HEK293 (cell line): ENCODE data around the gene PCGF1.

Experiments used
- BCL11A ChIP-seq: fragments of 450-650 bp; formaldehyde crosslinking; IDR thresholded peaks from 2 replicates; pipeline ENCODE4 v1.5.1; 2016; ENCODE audit warnings: low read depth, missing biosample characterization, missing genetic modification characterization
- GFI1B ChIP-seq: fragments of 450-650 bp; formaldehyde crosslinking; IDR thresholded peaks from 2 replicates; pipeline ENCODE4 v1.5.1; 2016; ENCODE audit warnings: missing biosample characterization, missing genetic modification characterization
- GLI4 ChIP-seq: fragments of 450-650 bp; formaldehyde crosslinking; IDR thresholded peaks from 2 replicates; pipeline ENCODE4 v1.5.1; 2016; ENCODE audit warnings: missing biosample characterization, missing genetic modification characterization
- MYNN ChIP-seq: fragments of 450-650 bp; formaldehyde crosslinking; IDR thresholded peaks from 2 replicates; pipeline ENCODE4 v1.5.1; 2016; ENCODE audit warnings: missing biosample characterization, missing genetic modification characterization, borderline replicate concordance
- REPIN1 ChIP-seq: fragments of 450-650 bp; formaldehyde crosslinking; IDR thresholded peaks from 2 replicates; pipeline ENCODE4 v1.5.1; 2017; ENCODE audit warnings: missing biosample characterization, missing genetic modification characterization, low read depth
- WT1 ChIP-seq: fragments of 450-650 bp; formaldehyde crosslinking; IDR thresholded peaks from 2 replicates; pipeline ENCODE4 v1.5.1; 2016; ENCODE audit warnings: missing biosample characterization, missing genetic modification characterization
- YY2 ChIP-seq: fragments of 450-650 bp; formaldehyde crosslinking; IDR thresholded peaks from 2 replicates; pipeline ENCODE4 v1.5.1; 2016; ENCODE audit warnings: missing biosample characterization, missing genetic modification characterization
- ZFP37 ChIP-seq: fragments of 450-650 bp; formaldehyde crosslinking; IDR thresholded peaks from 2 replicates; pipeline ENCODE4 v1.5.1; 2016; ENCODE audit warnings: missing biosample characterization, missing genetic modification characterization
- ZNF132 ChIP-seq: fragments of 450-650 bp; formaldehyde crosslinking; IDR thresholded peaks from 2 replicates; pipeline ENCODE4 v1.5.1; 2017; ENCODE audit warnings: missing biosample characterization, missing genetic modification characterization, borderline replicate concordance
- ZNF133 ChIP-seq: fragments of 450-650 bp; formaldehyde crosslinking; IDR thresholded peaks from 2 replicates; pipeline ENCODE4 v1.5.1; 2016; ENCODE audit warnings: missing biosample characterization, missing genetic modification characterization
- ZNF266 ChIP-seq: fragments of 450-650 bp; formaldehyde crosslinking; IDR thresholded peaks from 2 replicates; pipeline ENCODE4 v1.5.1; 2016; ENCODE audit warnings: missing biosample characterization, missing genetic modification characterization, low read depth
- ZNF544 ChIP-seq: fragments of 450-650 bp; formaldehyde crosslinking; IDR thresholded peaks from 2 replicates; pipeline ENCODE4 v1.5.0; 2017; ENCODE audit warnings: missing biosample characterization, missing genetic modification characterization
- ZNF707 ChIP-seq: fragments of 450-650 bp; formaldehyde crosslinking; IDR thresholded peaks from 2 replicates; pipeline ENCODE4 v1.5.1; 2016; ENCODE audit warnings: missing biosample characterization, missing genetic modification characterization
- ZSCAN16 ChIP-seq: fragments of 450-650 bp; formaldehyde crosslinking; IDR thresholded peaks from 2 replicates; pipeline ENCODE4 v1.5.1; 2016; ENCODE audit warnings: missing biosample characterization, missing genetic modification characterization
- ZXDB ChIP-seq: fragments of 450-650 bp; formaldehyde crosslinking; IDR thresholded peaks from 2 replicates; pipeline ENCODE4 v1.5.1; 2016; ENCODE audit warnings: missing biosample characterization, missing genetic modification characterization
- TF ChIP-seq, protein P1 (sequence below): fragments of 450-650 bp; formaldehyde crosslinking; IDR thresholded peaks from 2 replicates; pipeline ENCODE4 v1.5.1; 2016; ENCODE audit warnings: missing biosample characterization, missing genetic modification characterization
- TF ChIP-seq, protein P2 (sequence below): fragments of 450-650 bp; formaldehyde crosslinking; IDR thresholded peaks from 2 replicates; pipeline ENCODE4 v1.5.1; 2017; ENCODE audit warnings: missing biosample characterization, missing genetic modification characterization
- TF ChIP-seq, protein P3 (sequence below): fragments of 450-650 bp; formaldehyde crosslinking; IDR thresholded peaks from 2 replicates; pipeline ENCODE4 v1.5.1; 2017; ENCODE audit warnings: missing biosample characterization, mild to moderate bottlenecking, missing genetic modification characterization, moderate library complexity
- TF ChIP-seq, protein P4 (sequence below): fragments of 450-650 bp; formaldehyde crosslinking; IDR thresholded peaks from 2 replicates; pipeline ENCODE4 v1.5.1; 2016; ENCODE audit warnings: missing biosample characterization, missing genetic modification characterization
- TF ChIP-seq, protein P5 (sequence below): fragments of 450-650 bp; formaldehyde crosslinking; IDR thresholded peaks from 2 replicates; pipeline ENCODE4 v1.5.1; 2016; ENCODE audit warnings: missing biosample characterization, missing genetic modification characterization, low read depth
- TF ChIP-seq, protein P6 (sequence below): fragments of 450-650 bp; formaldehyde crosslinking; IDR thresholded peaks from 2 replicates; pipeline ENCODE4 v1.5.1; 2016; ENCODE audit warnings: missing biosample characterization, missing genetic modification characterization
- TF ChIP-seq, protein P7 (sequence below): fragments of 450-650 bp; formaldehyde crosslinking; IDR thresholded peaks from 2 replicates; pipeline ENCODE4 v1.5.1; 2017; ENCODE audit warnings: missing biosample characterization, missing genetic modification characterization
- TF ChIP-seq, protein P8 (sequence below): fragments of 450-650 bp; formaldehyde crosslinking; IDR thresholded peaks from 2 replicates; pipeline ENCODE4 v1.5.1; 2016; ENCODE audit warnings: missing biosample characterization, missing genetic modification characterization
- TF ChIP-seq, protein P9 (sequence below): fragments of 450-650 bp; IDR thresholded peaks from 2 replicates; pipeline ENCODE4 v1.5.1; 2018; ENCODE audit warnings: missing biosample characterization, mild to moderate bottlenecking, missing genetic modification characterization

The PCGF1 gene

DNA sequence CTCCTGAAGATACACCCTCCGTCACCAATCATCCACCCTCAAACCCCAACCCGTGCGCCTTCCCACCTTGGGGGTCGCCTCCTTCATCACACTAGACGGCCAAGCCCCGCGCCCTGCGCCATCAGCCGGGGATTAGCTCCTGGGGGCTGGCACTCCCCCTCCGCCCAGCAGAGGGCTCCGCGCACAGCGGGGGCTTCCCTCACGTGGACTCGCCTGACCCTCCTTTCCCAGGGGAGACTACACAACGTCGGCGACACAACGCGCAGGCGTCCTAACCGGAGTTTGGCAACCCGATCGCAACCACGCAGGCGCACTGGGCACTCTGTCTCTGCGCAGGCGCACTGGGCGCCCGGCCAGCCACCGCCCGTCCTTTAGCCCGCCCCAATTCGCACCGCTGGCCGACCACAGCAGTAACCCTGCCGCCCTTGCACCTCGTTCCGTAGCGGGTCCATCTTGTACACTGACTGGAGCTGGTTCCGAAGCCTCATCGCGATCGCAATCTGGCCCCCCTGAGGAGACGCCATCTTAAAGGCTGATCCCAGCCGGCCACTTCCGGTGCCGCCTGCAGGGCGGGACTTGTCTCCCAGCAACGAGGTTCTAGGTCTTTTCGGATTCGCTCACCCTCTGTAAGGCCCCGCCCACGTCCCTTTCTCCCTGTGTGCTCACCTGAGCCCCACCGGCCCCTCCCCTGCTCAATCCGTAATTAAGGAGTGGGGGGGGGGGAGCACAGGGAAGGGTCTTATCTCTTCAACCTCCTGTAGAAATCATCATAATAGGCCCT, at the start of gene PCGF1 (continued):
- TF ChIP-seq, protein P1, sequence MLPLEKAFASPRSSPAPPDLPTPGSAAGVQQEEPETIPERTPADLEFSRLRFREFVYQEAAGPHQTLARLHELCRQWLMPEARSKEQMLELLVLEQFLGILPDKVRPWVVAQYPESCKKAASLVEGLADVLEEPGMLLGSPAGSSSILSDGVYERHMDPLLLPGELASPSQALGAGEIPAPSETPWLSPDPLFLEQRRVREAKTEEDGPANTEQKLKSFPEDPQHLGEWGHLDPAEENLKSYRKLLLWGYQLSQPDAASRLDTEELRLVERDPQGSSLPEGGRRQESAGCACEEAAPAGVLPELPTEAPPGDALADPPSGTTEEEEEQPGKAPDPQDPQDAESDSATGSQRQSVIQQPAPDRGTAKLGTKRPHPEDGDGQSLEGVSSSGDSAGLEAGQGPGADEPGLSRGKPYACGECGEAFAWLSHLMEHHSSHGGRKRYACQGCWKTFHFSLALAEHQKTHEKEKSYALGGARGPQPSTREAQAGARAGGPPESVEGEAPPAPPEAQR (tag by site-specific recombination), result no peak
- TF ChIP-seq YY2 (tag by site-specific recombination), result peak; percentile 80
- TF ChIP-seq WT1 (tag by site-specific recombination), result peak; percentile 67
- TF ChIP-seq ZNF707 (tag by site-specific recombination), result no peak
- TF ChIP-seq REPIN1, result no peak
- TF ChIP-seq, protein P2, sequence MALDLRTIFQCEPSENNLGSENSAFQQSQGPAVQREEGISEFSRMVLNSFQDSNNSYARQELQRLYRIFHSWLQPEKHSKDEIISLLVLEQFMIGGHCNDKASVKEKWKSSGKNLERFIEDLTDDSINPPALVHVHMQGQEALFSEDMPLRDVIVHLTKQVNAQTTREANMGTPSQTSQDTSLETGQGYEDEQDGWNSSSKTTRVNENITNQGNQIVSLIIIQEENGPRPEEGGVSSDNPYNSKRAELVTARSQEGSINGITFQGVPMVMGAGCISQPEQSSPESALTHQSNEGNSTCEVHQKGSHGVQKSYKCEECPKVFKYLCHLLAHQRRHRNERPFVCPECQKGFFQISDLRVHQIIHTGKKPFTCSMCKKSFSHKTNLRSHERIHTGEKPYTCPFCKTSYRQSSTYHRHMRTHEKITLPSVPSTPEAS (tag by site-specific recombination), result peak; percentile 47; the same call in 1 of the 2 replicates
- no peak for TF ChIP-seq MYNN
- TF ChIP-seq, protein P3, sequence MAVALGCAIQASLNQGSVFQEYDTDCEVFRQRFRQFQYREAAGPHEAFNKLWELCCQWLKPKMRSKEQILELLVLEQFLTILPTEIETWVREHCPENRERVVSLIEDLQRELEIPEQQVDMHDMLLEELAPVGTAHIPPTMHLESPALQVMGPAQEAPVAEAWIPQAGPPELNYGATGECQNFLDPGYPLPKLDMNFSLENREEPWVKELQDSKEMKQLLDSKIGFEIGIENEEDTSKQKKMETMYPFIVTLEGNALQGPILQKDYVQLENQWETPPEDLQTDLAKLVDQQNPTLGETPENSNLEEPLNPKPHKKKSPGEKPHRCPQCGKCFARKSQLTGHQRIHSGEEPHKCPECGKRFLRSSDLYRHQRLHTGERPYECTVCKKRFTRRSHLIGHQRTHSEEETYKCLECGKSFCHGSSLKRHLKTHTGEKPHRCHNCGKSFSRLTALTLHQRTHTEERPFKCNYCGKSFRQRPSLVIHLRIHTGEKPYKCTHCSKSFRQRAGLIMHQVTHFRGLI (tag by site-specific recombination), result no peak
- TF ChIP-seq ZNF132, result no peak
- TF ChIP-seq, protein P4, sequence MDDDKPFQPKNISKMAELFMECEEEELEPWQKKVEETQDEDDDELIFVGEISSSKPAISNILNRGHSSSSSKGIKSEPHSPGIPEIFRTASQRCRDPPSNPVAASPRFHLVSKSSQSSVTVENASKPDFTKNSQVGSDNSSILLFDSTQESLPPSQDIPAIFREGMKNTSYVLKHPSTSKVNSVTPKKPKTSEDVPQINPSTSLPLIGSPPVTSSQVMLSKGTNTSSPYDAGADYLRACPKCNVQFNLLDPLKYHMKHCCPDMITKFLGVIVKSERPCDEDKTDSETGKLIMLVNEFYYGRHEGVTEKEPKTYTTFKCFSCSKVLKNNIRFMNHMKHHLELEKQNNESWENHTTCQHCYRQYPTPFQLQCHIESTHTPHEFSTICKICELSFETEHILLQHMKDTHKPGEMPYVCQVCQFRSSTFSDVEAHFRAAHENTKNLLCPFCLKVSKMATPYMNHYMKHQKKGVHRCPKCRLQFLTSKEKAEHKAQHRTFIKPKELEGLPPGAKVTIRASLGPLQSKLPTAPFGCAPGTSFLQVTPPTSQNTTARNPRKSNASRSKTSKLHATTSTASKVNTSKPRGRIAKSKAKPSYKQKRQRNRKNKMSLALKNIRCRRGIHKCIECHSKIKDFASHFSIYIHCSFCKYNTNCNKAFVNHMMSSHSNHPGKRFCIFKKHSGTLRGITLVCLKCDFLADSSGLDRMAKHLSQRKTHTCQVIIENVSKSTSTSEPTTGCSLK (tag by site-specific recombination), result no peak
- TF ChIP-seq, protein P5, sequence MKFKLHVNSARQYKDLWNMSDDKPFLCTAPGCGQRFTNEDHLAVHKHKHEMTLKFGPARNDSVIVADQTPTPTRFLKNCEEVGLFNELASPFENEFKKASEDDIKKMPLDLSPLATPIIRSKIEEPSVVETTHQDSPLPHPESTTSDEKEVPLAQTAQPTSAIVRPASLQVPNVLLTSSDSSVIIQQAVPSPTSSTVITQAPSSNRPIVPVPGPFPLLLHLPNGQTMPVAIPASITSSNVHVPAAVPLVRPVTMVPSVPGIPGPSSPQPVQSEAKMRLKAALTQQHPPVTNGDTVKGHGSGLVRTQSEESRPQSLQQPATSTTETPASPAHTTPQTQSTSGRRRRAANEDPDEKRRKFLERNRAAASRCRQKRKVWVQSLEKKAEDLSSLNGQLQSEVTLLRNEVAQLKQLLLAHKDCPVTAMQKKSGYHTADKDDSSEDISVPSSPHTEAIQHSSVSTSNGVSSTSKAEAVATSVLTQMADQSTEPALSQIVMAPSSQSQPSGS (tag by site-specific recombination), result no peak
- TF ChIP-seq ZXDB (tag by site-specific recombination), result peak; percentile 67
- TF ChIP-seq ZNF544 (tag by site-specific recombination), result no peak
- peak; percentile 79; the same call in 1 of the 2 replicates for TF ChIP-seq ZFP37 (tag by site-specific recombination)
- TF ChIP-seq GFI1B (tag by site-specific recombination), result no peak
- TF ChIP-seq, protein P6, sequence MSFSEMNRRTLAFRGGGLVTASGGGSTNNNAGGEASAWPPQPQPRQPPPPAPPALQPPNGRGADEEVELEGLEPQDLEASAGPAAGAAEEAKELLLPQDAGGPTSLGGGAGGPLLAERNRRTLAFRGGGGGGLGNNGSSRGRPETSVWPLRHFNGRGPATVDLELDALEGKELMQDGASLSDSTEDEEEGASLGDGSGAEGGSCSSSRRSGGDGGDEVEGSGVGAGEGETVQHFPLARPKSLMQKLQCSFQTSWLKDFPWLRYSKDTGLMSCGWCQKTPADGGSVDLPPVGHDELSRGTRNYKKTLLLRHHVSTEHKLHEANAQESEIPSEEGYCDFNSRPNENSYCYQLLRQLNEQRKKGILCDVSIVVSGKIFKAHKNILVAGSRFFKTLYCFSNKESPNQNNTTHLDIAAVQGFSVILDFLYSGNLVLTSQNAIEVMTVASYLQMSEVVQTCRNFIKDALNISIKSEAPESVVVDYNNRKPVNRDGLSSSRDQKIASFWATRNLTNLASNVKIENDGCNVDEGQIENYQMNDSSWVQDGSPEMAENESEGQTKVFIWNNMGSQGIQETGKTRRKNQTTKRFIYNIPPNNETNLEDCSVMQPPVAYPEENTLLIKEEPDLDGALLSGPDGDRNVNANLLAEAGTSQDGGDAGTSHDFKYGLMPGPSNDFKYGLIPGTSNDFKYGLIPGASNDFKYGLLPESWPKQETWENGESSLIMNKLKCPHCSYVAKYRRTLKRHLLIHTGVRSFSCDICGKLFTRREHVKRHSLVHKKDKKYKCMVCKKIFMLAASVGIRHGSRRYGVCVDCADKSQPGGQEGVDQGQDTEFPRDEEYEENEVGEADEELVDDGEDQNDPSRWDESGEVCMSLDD (tag by site-specific recombination), result peak; percentile 96
- TF ChIP-seq, protein P7, sequence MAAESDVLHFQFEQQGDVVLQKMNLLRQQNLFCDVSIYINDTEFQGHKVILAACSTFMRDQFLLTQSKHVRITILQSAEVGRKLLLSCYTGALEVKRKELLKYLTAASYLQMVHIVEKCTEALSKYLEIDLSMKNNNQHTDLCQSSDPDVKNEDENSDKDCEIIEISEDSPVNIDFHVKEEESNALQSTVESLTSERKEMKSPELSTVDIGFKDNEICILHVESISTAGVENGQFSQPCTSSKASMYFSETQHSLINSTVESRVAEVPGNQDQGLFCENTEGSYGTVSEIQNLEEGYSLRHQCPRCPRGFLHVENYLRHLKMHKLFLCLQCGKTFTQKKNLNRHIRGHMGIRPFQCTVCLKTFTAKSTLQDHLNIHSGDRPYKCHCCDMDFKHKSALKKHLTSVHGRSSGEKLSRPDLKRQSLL (tag by site-specific recombination), result no peak
- TF ChIP-seq, protein P8, sequence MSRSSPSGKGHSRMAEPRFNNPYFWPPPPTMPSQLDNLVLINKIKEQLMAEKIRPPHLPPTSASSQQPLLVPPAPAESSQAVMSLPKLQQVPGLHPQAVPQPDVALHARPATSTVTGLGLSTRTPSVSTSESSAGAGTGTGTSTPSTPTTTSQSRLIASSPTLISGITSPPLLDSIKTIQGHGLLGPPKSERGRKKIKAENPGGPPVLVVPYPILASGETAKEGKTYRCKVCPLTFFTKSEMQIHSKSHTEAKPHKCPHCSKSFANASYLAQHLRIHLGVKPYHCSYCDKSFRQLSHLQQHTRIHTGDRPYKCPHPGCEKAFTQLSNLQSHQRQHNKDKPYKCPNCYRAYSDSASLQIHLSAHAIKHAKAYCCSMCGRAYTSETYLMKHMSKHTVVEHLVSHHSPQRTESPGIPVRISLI (tag by site-specific recombination), result no peak
- 0 out of 2 replicates have a peak, but pooled peaks have one; percentile 59 for TF ChIP-seq GLI4
- TF ChIP-seq, protein P9, sequence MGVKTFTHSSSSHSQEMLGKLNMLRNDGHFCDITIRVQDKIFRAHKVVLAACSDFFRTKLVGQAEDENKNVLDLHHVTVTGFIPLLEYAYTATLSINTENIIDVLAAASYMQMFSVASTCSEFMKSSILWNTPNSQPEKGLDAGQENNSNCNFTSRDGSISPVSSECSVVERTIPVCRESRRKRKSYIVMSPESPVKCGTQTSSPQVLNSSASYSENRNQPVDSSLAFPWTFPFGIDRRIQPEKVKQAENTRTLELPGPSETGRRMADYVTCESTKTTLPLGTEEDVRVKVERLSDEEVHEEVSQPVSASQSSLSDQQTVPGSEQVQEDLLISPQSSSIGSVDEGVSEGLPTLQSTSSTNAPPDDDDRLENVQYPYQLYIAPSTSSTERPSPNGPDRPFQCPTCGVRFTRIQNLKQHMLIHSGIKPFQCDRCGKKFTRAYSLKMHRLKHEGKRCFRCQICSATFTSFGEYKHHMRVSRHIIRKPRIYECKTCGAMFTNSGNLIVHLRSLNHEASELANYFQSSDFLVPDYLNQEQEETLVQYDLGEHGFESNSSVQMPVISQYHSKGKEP (tag by site-specific recombination), result no peak
- no peak for TF ChIP-seq ZNF266 (tag by site-specific recombination)
- TF ChIP-seq ZSCAN16 (tag by site-specific recombination), result no peak
- TF ChIP-seq BCL11A (tag by site-specific recombination), result no peak
- no peak for TF ChIP-seq ZNF133 (tag by site-specific recombination)
